DMS 273 (cell line): ENCODE data around the gene HNRNPR.

Source experiments
- DNase-seq: peaks from one replicate; lab custom pipeline; 2025; ENCODE audit not compliant: unreplicated experiment; lab: John Stamatoyannopoulos, UW

The HNRNPR gene

GRCh38 chr1:23369335-23370013 is 25.4 kb upstream of the HNRNPR start, which contains the start of gene ZNF436:
Gene ZNF436, minus strand, starts transcription at chr1:23369836. Its CDS starts 1,831 bp downstream, at chr1:23368005.
- DNase-seq: peak; percentile 97

- peak; percentile 98 for DNase-seq
Observed at GRCh38 chr1:23368562-23369334, 24.7 kb upstream of the HNRNPR start.

- peak; percentile 99 for DNase-seq
Observed at GRCh38 chr1:23367791-23368561, 23.9 kb upstream of the HNRNPR start.

- no peak for DNase-seq
Observed at GRCh38 chr1:23367451-23367790, 23.3 kb upstream of the HNRNPR start.

- DNase-seq: no peak
Observed at GRCh38 chr1:23366598-23366997, 22.5 kb upstream of the HNRNPR start.

- DNase-seq: no peak
Observed at GRCh38 chr1:23366146-23366545, 22.1 kb upstream of the HNRNPR start.

GRCh38 chr1:23362218-23362713 is 18.2 kb upstream of the HNRNPR start:
- peak; percentile 42 for DNase-seq

GRCh38 chr1:23358310-23358875 is 14.3 kb upstream of the HNRNPR start:
- no peak for DNase-seq

- DNase-seq: no peak
Observed at GRCh38 chr1:23357138-23357908, 13.2 kb upstream of the HNRNPR start.

GRCh38 chr1:23356471-23357137 is 12.5 kb upstream of the HNRNPR start:
- no peak for DNase-seq

- DNase-seq: peak; percentile 29
Observed at GRCh38 chr1:23354245-23354644, 10.2 kb upstream of the HNRNPR start.

- no peak for DNase-seq
Observed at GRCh38 chr1:23352096-23352695, 8.1 kb upstream of the HNRNPR start.

GRCh38 chr1:23345920-23346319 is 1.8 kb upstream of the HNRNPR start:
- DNase-seq: no peak

GRCh38 chr1:23344987-23345472 is 946 bp upstream of the HNRNPR start:
- no peak for DNase-seq

GRCh38 chr1:23343221-23344110 is 618 bp downstream of the HNRNPR start:
- DNase-seq: peak; percentile 82

GRCh38 chr1:23341931-23342692 is 2.0 kb downstream of the HNRNPR start:
- DNase-seq: no peak

GRCh38 chr1:23339632-23340031 is 4.5 kb downstream of the HNRNPR start:
- no peak for DNase-seq

GRCh38 chr1:23337869-23338268 is 6.2 kb downstream of the HNRNPR start:
- DNase-seq: no peak
